ENCODE measurements around the gene TMEM123.
A peak's percentile ranks its signal among the peaks of the same experiment; 100 is the strongest.
"Not testable (repeated sequence)": the region's sequence is repeated elsewhere in the genome, so short reads cannot be mapped to it uniquely, and the experiment has no call there.

The TMEM123 gene

DNA sequence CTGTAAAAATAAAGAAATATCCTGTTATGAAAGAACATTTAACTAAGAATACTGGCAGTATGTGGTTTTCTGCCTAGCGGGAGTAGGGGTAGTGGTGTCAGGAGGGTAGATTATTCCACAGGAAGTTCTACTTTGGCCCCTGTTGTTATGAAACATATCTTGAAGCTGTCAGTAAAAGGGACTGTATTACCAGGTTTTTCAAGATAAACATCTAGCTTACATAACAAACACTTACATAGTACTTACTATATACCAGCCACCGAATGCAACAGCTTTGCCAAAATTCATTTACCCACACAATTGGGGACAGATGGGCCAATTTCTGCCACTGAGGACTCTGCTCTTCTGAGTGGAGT is 3.7 kb downstream of the TMEM123 start:
- peak in 1 of 2 donors; percentile 49 for DNase-seq

DNA sequence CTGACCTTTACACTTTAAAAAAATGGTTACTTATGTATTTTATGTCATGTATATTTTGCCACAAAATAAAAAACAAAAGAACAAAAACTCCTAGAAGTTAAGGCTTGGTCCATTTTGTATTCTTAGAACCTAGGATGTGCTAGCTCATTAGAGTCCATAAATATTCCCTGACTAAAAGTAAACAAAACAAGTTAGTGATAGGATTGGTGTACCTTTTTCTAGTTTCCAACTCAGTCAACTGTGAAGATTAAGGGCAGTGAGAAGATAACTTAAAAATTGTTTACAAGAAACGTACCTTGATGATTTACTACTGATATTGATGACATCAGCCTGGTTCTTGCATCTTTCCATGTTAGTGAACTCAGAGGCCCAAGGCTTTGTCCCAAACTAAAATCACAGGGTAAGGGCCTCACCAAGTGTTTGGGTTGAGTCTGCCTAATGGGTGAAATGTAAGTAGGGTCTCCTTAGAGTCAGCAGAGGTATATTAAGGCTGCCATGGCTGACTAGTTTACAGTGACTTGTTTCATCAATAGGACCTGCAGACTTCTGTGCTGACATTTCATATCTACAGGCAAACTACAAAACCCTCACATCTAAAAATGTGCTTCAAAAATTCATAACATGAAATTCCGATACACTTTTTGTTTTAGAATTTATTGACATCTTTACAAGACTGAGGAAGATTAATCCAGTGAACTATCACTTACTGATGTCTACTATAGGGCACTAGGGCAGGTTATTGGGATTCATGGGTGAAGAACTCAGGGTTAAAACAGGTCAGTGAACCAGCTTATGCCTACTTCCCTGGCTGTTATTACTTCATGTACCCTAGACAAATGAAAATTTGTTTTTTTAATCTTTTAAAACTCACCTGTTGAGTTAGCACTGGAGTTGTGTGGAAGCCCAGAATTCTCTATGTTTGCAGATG is 4.4 kb downstream of the TMEM123 start:
- DNase-seq = no peak

DNA sequence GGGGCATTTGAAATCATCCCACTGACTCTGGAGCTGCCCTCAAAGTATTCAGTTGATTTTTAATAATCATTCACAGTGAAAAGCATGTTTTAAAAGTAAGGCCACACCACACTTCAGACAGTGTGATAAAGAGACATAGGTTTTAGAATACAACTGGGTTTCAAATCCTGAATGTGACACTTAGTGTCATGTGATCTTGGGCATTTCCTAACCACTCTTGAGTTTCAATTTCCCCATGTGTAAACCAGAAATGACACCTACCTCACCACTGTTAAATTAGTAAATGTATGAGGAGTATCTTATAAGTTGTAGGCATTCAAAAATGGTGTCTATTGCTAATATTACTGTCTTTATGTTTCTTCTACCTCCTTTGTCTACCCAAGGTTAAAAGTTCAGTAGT is 5.4 kb downstream of the TMEM123 start:
- peak; percentile 48 to 85 for DNase-seq

DNA sequence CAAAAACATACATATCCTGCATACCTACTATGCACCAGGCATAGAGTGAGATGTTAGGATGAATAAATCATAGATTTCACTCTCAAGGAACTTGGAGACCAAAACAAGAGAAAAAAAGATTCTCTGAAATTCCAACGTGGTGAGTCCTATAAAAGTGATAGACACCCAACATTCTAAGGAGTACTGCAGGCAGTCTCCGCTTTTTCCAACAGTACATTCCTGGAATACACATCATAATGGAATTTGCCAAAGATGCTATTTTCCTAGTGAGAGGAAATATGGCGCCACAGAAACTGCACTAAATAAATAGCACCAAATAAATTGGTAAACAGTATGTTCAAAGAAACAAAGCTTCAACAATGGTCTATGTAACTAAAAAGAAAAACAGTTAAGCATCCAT is 6.0 kb downstream of the TMEM123 start:
- DNase-seq = no peak

GRCh38 chr11:102444693-102445092 is 7.9 kb downstream of the TMEM123 start:
- not testable (repeated sequence) for DNase-seq

DNA sequence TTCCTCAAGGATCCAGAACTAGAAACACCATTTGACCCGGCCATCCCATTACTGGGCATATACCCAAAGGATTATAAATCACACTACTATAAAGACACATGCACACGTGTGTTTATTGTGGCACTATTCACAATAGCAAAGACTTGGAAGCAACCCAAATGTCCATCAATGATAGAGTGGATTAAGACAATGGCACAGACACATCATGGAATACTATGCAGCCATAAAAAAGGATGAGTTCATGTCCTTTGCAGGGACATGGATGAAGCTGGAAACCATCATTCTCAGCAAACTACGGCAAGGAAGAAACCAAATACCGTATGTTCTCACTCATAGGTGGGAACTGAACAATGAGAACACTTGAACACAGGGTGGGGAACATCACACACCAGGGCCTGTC is 8.4 kb downstream of the TMEM123 start:
- not testable (repeated sequence) for DNase-seq

DNA sequence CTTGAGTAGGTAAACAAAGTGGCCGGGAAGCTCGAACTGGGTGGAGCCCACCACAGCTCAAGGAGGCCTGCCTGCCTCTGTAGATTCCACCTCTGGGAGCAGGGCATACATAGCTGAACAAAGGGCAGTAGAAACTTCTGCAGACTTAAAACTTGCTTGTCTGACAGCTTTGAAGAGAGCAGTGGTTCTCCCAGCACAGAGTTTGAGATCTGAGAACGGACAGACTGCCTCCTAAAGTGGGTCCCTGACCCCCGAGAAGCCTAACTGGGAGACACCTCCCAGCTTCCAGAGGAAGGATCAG is 13.6 kb downstream of the TMEM123 start:
- not testable (repeated sequence) for DNase-seq

GRCh38 chr11:102438311-102439062 is 14.1 kb downstream of the TMEM123 start:
- no peak for DNase-seq

- DNase-seq = no peak
These were observed 14.8 kb downstream of the TMEM123 start for GRCh38 chr11:102437727-102438126.

- no peak for DNase-seq
These were observed 15.6 kb downstream of the TMEM123 start for GRCh38 chr11:102436976-102437375.

DNA sequence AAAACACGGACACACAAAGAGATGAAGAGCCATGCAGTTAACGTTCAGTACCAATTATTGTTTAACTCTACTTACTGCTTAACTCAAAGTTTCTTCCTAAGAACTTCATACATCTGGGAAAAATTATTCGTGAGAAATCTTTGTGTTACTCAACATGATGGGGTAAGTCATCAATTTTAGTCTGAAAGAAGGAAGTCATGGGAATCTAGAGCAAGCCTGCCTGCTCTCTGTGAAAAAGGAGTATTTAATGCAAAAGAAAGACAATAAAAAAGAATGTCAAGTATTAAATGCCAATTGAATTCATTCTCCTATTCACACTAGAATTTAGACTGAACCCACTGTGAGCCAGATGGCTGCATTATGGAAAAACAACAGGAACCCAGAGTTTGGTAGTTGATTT is 16.0 kb downstream of the TMEM123 start:
- no peak for DNase-seq

DNA sequence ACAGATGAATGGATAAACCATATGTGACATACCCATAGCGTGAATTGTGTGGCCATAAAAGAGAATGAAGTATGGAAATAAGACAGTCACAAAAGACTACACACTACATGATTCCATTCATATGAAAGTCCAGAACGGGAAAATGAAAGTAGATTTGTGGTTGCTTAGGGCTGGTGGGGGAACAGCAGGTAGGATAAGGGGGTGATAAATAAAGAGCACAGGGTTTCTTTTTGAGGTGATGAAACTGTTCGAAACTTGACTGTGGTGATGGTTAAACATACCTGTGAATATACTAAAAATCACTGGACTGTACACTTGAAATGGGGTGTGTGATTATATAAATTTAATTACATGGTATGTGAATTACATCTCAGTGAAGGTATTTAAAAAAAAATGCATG is 16.9 kb downstream of the TMEM123 start:
- no peak for DNase-seq

DNA sequence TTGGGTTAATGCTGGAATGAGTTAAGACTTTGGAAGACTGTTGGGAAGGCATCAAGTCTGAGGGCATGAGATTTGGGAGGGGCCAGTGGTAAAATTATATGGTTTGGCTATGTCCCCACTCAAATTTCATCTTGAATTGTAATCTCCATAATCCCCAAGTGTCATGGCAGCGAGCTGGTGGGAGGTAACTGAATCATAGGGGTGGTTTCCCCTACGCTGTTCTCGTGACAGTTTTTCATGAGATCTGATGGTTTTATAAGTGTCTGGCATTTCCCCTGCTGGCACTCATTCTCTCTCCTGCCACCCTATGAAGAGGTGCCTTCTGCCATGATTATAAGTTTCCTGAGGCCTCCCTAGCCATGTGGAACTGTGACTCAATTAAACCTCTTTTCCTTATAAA is 19.0 kb downstream of the TMEM123 start:
- DNase-seq = not testable (repeated sequence)

DNA sequence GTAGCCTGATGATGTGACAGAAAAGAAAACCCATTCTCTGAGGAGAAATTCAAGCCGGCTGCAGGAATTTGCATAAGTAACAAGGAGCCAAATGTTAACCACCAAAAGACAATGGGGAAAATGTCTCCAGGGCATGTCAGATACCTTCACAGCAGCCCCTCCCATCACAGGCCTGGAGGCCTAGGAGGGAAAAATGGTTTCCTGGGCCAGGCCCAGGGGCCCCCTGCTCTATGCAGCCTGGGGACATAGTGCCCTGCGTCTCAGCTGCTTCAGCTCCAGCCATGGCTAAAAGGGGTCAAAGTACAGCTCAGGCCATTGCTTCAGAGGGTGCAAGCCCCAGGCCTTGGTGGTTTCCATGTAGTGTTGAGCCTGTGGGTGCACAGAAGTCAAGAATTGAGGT is 20.0 kb downstream of the TMEM123 start:
- not testable (repeated sequence) for DNase-seq

DNA sequence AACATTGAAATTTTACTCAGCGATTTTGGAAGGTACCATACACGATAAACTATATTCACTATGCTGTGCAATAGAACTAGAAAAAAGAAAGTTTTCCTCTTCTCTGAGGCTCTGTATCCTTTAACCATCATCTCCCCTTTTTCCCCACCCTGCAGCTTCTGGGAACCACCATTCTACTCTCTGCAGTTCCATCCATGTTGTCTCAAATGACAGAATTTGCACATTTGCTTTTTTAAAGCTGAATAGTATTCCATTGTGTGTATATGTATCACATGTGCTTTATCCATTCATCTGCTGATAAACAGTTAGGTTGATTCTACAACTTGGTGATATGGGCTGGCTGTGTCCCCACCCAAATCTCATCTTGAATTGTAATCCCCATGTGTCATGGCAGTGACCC is 21.2 kb downstream of the TMEM123 start:
- DNase-seq = no peak

DNA sequence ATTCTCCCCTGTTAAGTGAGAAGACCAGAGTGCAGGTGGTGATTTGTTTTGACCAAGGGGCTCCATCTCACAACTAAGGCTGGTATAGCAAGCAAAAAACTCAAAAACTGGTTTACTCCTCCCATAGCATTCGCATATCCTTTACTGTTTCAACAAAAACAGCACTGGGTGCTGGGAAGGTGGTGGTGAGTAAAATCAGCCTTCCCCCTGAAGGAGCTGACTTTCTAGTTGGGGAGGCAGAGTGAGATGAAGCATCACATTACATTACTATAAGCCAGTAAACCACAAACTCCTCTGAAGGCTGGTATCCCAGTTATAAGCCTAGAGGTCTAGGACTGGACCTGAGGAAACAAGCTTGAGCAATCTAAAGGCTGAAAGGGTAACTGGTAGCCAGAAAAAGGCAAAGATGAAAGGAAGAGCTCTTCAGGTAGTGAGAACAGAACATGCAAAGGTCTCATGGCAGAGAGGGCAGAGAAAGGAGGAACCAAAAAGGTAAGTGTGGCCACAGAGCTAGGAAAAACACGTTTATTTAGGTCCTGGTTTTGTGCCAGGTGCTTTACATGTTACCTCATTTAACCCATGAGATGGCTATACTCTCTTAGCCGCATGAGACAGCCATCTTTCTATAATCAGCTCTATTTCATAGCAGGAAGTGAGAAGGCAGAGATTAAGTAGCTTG is 22.3 kb downstream of the TMEM123 start:
- DNase-seq = no peak

- DNase-seq = no peak
These were observed 22.9 kb downstream of the TMEM123 start for GRCh38 chr11:102429691-102430090.

- no peak for DNase-seq
These were observed 23.3 kb downstream of the TMEM123 start for GRCh38 chr11:102429226-102429625.

- DNase-seq = no peak
These were observed 23.9 kb downstream of the TMEM123 start for GRCh38 chr11:102428696-102429095.

GRCh38 chr11:102427068-102427467 is 25.5 kb downstream of the TMEM123 start:
- no peak for DNase-seq

GRCh38 chr11:102426570-102426969 is 26.0 kb downstream of the TMEM123 start:
- no peak for DNase-seq

GRCh38 chr11:102426000-102426399 is 26.6 kb downstream of the TMEM123 start:
- DNase-seq = no peak

- DNase-seq = no peak
These were observed 28.6 kb downstream of the TMEM123 start for GRCh38 chr11:102423936-102424335.

Measured in CD4-positive, alpha-beta T cell treated with Interferon alpha-2 for 1 hour (primary cell).